B cell (primary cell): ENCODE measurements around the gene EYS.

Experiments used
- EZH2 ChIP-seq: IDR thresholded peaks from 2 replicates; pipeline ENCODE4 v1.6.1; 2012; ENCODE audit warnings: borderline replicate concordance, low read depth, mild to moderate bottlenecking, moderate library complexity, low read length; ENCODE audit not compliant: insufficient read depth, poor library complexity, severe bottlenecking
- TF ChIP-seq, protein P1 (sequence below): fragments of 200-600 bp; IDR thresholded peaks from one replicate; pipeline ENCODE4 v1.8.0; 2022; ENCODE audit warnings: antibody characterized with exemption, mild to moderate bottlenecking

- TF ChIP-seq, protein P1, sequence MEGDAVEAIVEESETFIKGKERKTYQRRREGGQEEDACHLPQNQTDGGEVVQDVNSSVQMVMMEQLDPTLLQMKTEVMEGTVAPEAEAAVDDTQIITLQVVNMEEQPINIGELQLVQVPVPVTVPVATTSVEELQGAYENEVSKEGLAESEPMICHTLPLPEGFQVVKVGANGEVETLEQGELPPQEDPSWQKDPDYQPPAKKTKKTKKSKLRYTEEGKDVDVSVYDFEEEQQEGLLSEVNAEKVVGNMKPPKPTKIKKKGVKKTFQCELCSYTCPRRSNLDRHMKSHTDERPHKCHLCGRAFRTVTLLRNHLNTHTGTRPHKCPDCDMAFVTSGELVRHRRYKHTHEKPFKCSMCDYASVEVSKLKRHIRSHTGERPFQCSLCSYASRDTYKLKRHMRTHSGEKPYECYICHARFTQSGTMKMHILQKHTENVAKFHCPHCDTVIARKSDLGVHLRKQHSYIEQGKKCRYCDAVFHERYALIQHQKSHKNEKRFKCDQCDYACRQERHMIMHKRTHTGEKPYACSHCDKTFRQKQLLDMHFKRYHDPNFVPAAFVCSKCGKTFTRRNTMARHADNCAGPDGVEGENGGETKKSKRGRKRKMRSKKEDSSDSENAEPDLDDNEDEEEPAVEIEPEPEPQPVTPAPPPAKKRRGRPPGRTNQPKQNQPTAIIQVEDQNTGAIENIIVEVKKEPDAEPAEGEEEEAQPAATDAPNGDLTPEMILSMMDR, result no peak
- TF ChIP-seq EZH2, result no peak
Measured at GRCh38 chr6:63864671-63865318, 1842.2 kb downstream of the EYS start.
